NCI-H524 (cell line): ENCODE data around the gene TXNDC15.

ENCODE experiments used
- DNase-seq, 2 experiments: peaks; one replicate each; lab custom pipeline; 2025; lab: John Stamatoyannopoulos, UW

TXNDC15 gene

GRCh38 chr5:134918861-134919260, 44.7 kb downstream of the TXNDC15 start:
- no peak for DNase-seq

- no peak for DNase-seq
Observed at GRCh38 chr5:134920848-134921575, 46.8 kb downstream of the TXNDC15 start.

GRCh38 chr5:134932508-134932907, 58.3 kb downstream of the TXNDC15 start:
- DNase-seq = no peak

GRCh38 chr5:134934202-134934601, 60.0 kb downstream of the TXNDC15 start:
- DNase-seq = no peak

- no peak for DNase-seq
Observed at GRCh38 chr5:134935711-134936602, 61.8 kb downstream of the TXNDC15 start.

- DNase-seq = no peak
Observed at GRCh38 chr5:134937526-134937925, 63.4 kb downstream of the TXNDC15 start.

- no peak for DNase-seq
Observed at GRCh38 chr5:134938030-134938429, 63.9 kb downstream of the TXNDC15 start.

- no peak for DNase-seq
Observed at GRCh38 chr5:134939500-134939899, 65.3 kb downstream of the TXNDC15 start.

GRCh38 chr5:134943547-134943946, 69.4 kb downstream of the TXNDC15 start:
- no peak for DNase-seq

- DNase-seq = no peak
Observed at GRCh38 chr5:134944630-134945029, 70.5 kb downstream of the TXNDC15 start.

GRCh38 chr5:134945041-134945440, 70.9 kb downstream of the TXNDC15 start:
- DNase-seq = no peak

GRCh38 chr5:134948911-134949310, 74.7 kb downstream of the TXNDC15 start:
- DNase-seq = no peak

GRCh38 chr5:134949316-134949715, 75.1 kb downstream of the TXNDC15 start:
- DNase-seq = no peak
